ENCODE data around the gene SMARCAD1. TPM values are rescaled to one million over a fixed set of nuclear protein-coding genes. Genes with fewer than 3 reads are reported as not detected.

SMARCAD1 gene
- total and polyA plus RNA-seq, 2 donors (not counting 1 experiment from before 2014, with no cell fraction given) = 24.8 to 30.7 TPM

DNA sequence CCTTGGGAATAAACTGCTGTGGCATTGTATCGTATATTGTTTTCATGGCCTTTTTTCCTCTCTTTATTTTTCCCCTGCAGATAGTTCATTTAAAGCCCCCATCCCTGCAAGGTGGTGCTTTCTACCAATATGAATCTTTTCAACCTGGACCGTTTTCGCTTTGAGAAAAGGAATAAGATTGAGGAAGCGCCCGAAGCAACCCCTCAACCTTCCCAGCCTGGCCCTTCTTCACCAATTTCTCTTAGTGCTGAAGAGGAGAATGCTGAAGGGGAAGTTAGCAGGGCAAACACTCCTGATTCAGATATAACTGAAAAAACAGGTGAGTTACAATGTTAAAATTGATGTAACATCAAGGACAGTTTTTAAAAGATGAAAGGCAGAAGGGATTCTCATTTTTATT, 601 bp downstream of the SMARCAD1 start:
- Histone ChIP-seq H2AFZ (ENCODE audit: low read length) (peak overlapping the region; percentile 15), H3K79me2 (ENCODE audit: control insufficient read depth, insufficient read depth, low read length) (peaks cover 22% of the 10 kb centered on the region)
- peak in 1 of 2 donors; percentile 6 for DNase-seq (ENCODE audit: low read depth in 2 of 2)

DNA sequence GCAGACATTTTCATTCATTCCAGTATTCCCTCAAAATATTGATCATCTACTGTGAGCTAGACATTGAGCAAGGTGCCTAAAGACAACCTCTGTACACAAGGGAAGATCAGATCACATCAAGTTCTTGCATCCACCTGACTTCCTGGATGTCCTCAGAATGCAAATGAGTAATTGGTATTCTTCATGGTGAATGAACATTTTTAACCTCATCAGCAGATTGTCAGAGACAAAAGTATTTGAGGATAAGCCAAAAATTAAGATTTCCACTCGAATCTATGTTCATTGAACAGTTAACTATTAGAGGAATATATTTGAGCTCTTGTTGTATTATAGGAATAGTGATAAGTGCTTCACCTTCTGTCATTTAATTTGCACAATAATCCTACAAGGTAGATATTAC, 1.3 kb downstream of the SMARCAD1 start:
- Histone ChIP-seq H4K20me1 (ENCODE audit: control insufficient read depth, extremely low read depth, insufficient read depth, low read length) (no peaks in the 10 kb centered on the region), H3K4me3 (replicated peaks in 1 of 4; ENCODE audit: control extremely low read depth in 1 of 4, insufficient read depth in 1 of 4, low read depth in 3 of 4, low read length in 4 of 4) (peak overlapping the region; percentile 87 to 95 (median 92)), H3K27me3 (ENCODE audit: control insufficient read depth, insufficient read depth, low read length) (no peaks in the 10 kb centered on the region), H3K27ac (ENCODE audit: insufficient read depth, low read length) (no peak overlapping the region), H3K36me3 (ENCODE audit: control insufficient read depth, insufficient read depth, low read length) (peaks cover 5% of the 10 kb centered on the region), H3K9ac (ENCODE audit: insufficient read depth, low read length) (no peak overlapping the region), H3K4me2 (ENCODE audit: extremely low read depth, insufficient read depth, low read length) (peak overlapping the region; percentile 93), H3K79me2 (ENCODE audit: control insufficient read depth, insufficient read depth, low read length) (peaks cover 25% of the 10 kb centered on the region), H2AFZ (ENCODE audit: low read length) (no peak overlapping the region), H3K9me3 (ENCODE audit: control insufficient read depth, insufficient read depth, low read depth, low read length) (no peaks in the 10 kb centered on the region), H3K4me1 (ENCODE audit: control insufficient read depth, extremely low read depth, insufficient read depth, low read length) (peaks cover 6% of the 10 kb centered on the region)
- no peak for DNase-seq (ENCODE audit: low read depth in 2 of 2)
- TF ChIP-seq, protein P1, sequence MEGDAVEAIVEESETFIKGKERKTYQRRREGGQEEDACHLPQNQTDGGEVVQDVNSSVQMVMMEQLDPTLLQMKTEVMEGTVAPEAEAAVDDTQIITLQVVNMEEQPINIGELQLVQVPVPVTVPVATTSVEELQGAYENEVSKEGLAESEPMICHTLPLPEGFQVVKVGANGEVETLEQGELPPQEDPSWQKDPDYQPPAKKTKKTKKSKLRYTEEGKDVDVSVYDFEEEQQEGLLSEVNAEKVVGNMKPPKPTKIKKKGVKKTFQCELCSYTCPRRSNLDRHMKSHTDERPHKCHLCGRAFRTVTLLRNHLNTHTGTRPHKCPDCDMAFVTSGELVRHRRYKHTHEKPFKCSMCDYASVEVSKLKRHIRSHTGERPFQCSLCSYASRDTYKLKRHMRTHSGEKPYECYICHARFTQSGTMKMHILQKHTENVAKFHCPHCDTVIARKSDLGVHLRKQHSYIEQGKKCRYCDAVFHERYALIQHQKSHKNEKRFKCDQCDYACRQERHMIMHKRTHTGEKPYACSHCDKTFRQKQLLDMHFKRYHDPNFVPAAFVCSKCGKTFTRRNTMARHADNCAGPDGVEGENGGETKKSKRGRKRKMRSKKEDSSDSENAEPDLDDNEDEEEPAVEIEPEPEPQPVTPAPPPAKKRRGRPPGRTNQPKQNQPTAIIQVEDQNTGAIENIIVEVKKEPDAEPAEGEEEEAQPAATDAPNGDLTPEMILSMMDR (conservative IDR thresholded peaks at IDR 0.05 in 1 of 2, IDR thresholded peaks at IDR 0.05 in 1 of 2; ENCODE audit: low read depth in 1 of 2, low read length in 2 of 2) = no peak
- no peak for TF ChIP-seq EZH2 (IDR thresholded peaks at IDR 0.05; ENCODE audit: low read length, missing control alignments)

More for the DNA sequence above, 601 bp downstream of the SMARCAD1 start:
- Histone ChIP-seq H3K36me3 (ENCODE audit: control insufficient read depth, insufficient read depth, low read length) (peaks cover 5% of the 10 kb centered on the region), H3K27ac (ENCODE audit: insufficient read depth, low read length) (peak overlapping the region; percentile 100), H3K4me2 (ENCODE audit: extremely low read depth, insufficient read depth, low read length) (peak overlapping the region; percentile 93), H3K27me3 (ENCODE audit: control insufficient read depth, insufficient read depth, low read length) (no peaks in the 10 kb centered on the region), H4K20me1 (ENCODE audit: control insufficient read depth, extremely low read depth, insufficient read depth, low read length) (no peaks in the 10 kb centered on the region), H3K4me1 (ENCODE audit: control insufficient read depth, extremely low read depth, insufficient read depth, low read length) (peaks cover 6% of the 10 kb centered on the region), H3K4me3 (replicated peaks in 1 of 4; ENCODE audit: control extremely low read depth in 1 of 4, insufficient read depth in 1 of 4, low read depth in 3 of 4, low read length in 4 of 4) (peak overlapping the region; percentile 87 to 95 (median 92)), H3K9me3 (ENCODE audit: control insufficient read depth, insufficient read depth, low read depth, low read length) (no peaks in the 10 kb centered on the region), H3K9ac (ENCODE audit: insufficient read depth, low read length) (peak overlapping the region; percentile 100)
- no peak for TF ChIP-seq EZH2 (IDR thresholded peaks at IDR 0.05; ENCODE audit: low read length, missing control alignments)
- TF ChIP-seq, protein P1 (conservative IDR thresholded peaks at IDR 0.05 in 1 of 2, IDR thresholded peaks at IDR 0.05 in 1 of 2; ENCODE audit: low read depth in 1 of 2, low read length in 2 of 2) = no peak

DNA sequence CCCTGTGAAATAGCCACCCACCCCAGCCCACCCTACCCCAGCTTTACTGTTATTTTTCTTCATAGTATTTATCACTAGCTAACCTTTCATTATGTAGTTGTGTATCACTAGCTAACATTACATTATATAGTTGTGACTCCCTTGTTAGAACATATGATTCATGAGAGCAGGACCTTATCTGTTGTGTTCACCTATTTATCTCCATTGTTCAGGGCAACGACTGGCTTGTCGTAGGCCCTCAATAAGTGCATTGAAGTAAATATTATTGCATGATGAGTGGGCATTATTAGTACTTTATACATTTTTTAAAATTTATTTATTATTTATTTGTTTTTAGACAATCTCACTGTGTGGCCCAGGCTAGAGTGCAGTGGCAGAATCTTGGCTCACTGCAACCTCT, 4.2 kb downstream of the SMARCAD1 start:
- Histone ChIP-seq H3K79me2 (ENCODE audit: control insufficient read depth, insufficient read depth, low read length) (peaks cover 31% of the 10 kb centered on the region), H3K27me3 (ENCODE audit: control insufficient read depth, insufficient read depth, low read length) (no peaks in the 10 kb centered on the region), H4K20me1 (ENCODE audit: control insufficient read depth, extremely low read depth, insufficient read depth, low read length) (no peaks in the 10 kb centered on the region), H3K27ac (ENCODE audit: insufficient read depth, low read length) (no peak overlapping the region), H3K4me1 (ENCODE audit: control insufficient read depth, extremely low read depth, insufficient read depth, low read length) (peaks cover 6% of the 10 kb centered on the region), H3K4me3 (replicated peaks in 1 of 4; ENCODE audit: control extremely low read depth in 1 of 4, insufficient read depth in 1 of 4, low read depth in 3 of 4, low read length in 4 of 4) (no peak overlapping the region), H3K4me2 (ENCODE audit: extremely low read depth, insufficient read depth, low read length) (no peak overlapping the region), H2AFZ (ENCODE audit: low read length) (no peak overlapping the region), H3K9me3 (ENCODE audit: control insufficient read depth, insufficient read depth, low read depth, low read length) (no peaks in the 10 kb centered on the region), H3K9ac (ENCODE audit: insufficient read depth, low read length) (no peak overlapping the region), H3K36me3 (ENCODE audit: control insufficient read depth, insufficient read depth, low read length) (peaks cover 6% of the 10 kb centered on the region)
- TF ChIP-seq, protein P1 (conservative IDR thresholded peaks at IDR 0.05 in 1 of 2, IDR thresholded peaks at IDR 0.05 in 1 of 2; ENCODE audit: low read depth in 1 of 2, low read length in 2 of 2) = no peak
- TF ChIP-seq EZH2 (IDR thresholded peaks at IDR 0.05; ENCODE audit: low read length, missing control alignments) = no peak
- no peak for DNase-seq (ENCODE audit: low read depth in 2 of 2)
